Fibroblast of skin of right biceps (primary cell): ENCODE results near the gene PIM2.
A peak's percentile ranks its signal among the peaks of the same experiment; 100 is the strongest.

ENCODE experiments used
- DNase-seq: peaks from one replicate; pipeline ENCODE4 v3.0.0-alpha.2; 2013

Gene PIM2

DNA sequence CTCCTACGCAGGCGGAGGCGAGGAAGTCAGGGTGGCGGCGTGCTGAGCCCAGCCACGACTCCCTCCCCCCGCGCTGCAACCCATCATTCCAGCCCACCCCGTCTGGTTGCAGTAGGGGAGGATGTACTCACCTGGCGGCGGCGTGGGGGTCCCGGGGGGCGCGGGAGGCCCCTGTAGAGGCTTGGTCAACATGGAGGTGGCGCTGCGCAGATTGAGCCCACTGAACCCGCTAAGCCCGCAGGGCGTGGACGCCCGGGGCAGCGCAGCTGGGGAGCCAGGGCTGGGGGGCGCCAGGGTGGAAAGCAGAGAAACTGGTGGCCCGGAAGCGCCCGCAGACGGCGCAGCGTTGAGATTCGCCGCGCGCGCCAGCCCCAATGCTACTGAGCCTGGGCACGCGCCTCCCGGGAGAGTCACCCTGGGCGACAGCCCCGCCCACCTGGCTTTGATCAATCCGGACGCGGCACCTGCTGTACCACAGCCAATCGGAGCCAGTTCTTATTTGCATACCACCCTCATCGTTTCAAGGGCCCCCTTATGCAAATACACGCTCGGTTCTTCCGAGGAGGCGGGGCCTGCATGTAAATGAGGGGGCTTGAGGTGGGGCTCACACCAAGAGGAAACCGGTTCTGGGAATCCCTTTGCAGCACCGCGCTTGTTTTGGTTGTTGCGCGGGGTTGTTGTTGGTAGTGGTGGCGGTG lies at the start of gene PIM2:
PIM2 (minus strand) TSS at position 382 of the 698 bp plus-strand sequence; CDS start at position 192, 190 bp downstream.
- peak; percentile 76 for DNase-seq

DNA sequence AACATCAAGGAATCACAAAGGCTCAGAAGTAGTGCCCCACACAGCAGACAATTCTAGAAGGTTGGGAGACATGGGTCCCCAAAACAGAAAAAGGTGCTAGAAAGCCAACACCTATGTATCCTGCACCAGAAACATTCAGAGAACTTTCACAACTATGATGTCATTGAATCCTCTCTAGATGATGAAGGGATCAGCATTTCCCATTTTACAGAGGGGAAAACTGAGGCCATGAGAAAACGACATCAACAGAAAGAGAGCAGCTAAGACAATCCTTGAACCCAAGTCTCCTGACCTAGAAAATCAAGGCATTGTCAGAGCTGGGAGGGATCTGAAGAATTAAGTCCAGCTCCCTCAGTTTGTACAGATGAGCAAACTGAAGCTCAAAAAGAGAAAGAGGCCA lies 49.6 kb upstream of the PIM2 start:
- DNase-seq: no peak

DNA sequence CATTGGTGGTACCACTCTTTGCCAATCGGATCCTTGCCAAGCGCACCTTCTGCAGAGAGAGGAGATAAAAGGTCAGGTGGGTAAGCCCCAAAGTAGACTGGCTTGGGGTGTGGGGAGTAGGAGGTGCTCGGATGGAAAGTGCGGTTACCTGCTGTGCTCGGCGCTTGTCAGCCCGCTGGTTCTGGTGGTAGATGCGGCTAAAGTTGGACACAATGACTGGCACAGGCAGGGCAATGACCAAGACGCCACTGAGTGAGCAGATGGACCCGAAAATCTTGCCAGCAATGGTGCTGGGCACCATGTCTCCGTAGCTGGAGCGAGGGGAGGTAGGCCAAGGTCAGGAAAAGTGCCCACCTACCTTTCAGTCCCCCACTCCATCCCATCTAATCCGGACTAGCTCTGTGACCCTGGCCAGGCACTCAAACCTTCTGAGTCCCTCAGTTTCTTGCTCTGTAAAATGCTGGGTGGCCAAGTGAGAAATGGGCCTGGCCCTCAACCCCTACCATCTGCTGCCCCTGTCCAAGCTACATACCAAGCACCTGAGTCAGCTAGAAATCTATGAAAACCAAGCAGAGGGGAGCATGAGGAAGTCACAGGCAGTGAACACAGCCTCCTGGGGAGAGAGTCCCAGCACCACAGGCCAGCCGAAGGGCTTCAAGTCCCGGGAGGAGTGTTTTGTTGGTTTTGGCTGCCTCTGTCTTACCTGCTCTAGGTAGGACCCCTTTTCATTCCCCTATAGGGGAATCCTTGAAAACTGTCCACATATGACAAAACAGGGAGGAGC lies 48.2 kb upstream of the PIM2 start:
- DNase-seq: peak; percentile 43

DNA sequence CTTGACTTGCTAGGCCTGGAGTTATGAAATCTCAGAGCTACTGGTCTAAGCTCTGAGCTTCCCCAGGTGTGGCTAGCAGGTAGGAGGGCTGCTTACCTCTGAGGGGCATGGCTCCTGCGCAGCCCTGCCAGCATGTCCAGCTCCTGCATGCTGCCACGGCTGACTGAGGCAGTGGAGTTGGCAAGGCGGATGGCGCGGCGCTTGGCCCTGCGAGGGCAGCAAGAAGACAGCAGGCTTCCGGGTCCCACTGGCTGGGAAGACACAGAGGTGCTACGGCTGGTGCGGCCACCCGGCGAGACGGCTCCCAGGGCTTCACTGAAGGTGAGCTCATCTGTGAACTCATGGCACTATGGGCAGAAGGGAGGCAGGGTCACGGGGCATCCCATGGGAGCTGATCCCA lies 47.1 kb upstream of the PIM2 start:
- DNase-seq: no peak

DNA sequence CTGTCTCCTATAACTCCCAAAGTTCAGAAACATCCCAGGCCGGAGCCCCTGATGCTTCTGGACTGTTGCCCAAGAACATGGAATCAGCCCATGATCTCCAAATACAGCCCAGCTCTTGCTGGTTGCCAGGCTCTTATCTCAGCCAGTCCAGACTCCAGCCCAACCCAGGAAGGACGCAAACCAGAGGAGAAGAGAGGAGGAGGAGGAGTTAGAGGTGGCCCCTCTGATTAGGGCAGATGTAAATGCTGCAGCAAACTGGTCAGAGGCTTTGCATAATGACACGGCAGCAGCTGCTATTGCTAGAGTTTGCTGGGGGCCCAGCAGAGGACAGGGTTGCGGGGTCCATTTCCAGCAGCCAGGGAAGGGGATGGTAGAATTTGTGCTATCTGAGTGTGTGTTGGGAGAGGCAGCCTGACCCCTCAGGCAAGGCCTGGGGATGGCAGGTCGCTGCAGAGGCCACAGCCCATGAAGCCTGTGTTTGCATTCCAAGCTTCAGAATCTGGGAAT lies 42.8 kb upstream of the PIM2 start:
- no peak for DNase-seq

DNA sequence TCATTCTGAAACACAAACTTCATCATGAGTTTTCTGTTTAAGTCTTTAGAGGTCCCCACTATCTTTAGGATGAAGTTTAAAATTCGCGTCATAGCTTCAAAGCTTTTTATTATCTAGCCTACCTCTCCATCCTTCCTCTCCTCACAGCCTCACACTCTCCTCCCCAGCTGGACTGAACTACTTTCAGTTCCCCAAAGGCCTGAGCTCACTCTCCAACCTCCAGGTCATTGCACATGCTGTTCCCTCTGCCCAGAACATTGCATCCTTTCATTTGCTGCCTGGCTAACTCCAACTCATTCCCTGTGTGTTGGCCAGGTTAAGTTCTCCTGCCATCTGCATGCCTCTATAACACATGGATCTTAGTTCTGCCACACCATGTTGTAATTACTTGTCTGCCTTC lies 41.5 kb upstream of the PIM2 start:
- DNase-seq: no peak

DNA sequence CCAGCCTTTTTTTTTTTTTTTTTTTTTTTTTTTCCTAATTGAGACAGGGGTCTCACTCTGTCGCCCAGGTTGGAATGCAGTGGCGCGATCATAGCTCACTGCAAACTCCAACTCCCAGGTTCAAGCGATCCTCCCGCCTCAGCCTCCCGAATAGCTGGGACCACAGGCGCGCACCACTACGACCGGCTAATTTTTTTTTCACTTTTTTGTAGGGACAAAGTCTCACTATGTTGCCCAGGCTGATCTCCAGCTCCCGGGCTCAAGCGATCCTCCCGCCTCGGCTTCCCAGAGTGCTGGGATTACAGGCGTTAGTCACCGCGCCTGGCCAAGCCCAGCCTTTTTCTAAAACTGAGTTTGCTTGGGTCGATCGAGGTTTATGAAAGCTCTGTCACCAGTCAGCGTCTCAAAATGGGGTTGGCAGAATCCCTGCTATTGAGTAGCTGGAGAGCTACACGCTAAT lies 39.8 kb upstream of the PIM2 start:
- peak; percentile 67 for DNase-seq

DNA sequence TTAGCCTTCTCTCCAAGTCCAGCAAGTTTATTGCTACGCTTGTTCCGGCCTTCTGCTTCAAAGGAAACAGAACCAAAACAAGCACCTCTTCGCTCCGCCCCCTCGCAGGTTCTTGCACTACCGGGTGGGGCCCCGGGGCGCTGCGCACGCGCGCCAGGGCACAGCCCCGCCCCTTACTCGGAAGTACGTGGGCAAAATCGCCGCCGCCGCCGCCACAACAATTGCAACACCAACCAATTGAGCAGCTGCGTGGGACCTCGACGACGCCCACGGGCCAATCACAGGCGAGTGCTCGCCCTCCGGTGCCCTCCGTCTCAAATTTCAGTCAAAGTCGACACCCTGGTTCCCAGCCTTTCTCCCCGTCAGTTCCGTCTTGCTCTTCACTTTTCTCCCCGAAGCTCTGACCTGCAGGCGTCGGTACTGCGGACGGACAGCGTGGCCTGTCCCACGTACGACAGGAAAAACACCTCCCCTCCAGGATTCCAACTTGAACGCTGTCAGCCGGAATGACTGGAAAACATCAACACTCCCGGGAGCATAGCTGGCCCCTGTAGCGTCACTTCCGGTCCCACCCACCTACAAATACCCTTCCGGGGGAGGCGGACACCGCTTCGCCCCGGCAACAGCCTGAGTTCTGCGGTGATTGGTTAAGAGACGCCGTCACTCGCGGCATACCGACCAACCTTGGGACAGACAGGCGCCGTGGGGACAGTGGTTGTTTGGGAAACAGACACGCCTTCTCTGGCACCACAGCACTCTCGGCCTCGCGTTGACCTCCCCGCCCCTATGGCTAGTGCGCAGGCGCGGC lies 39.2 kb upstream of the PIM2 start:
- DNase-seq: peak; percentile 98

DNA sequence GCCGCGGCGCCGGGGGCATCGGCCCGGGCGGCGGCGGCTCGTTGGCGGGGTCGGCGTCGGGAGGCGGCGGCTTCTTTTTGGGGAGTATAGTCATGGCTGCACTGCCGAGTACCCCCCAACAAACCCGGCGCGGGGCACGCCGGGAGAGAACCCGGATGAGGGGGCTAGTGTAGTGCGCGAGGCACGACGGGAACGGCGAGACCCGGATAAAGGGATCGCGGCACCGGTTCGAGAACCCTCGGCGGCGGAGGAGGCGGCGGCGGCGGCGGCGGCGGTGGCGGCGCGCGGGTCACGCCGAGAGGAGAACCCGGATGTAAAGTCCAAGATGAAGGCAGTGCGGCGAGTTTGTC lies 38.6 kb upstream of the PIM2 start, which contains the start of gene OTUD5:
OTUD5 (minus strand) TSS at position 131 of the 350 bp plus-strand sequence; CDS start at position 94, 37 bp downstream.
- DNase-seq: peak; percentile 73

DNA sequence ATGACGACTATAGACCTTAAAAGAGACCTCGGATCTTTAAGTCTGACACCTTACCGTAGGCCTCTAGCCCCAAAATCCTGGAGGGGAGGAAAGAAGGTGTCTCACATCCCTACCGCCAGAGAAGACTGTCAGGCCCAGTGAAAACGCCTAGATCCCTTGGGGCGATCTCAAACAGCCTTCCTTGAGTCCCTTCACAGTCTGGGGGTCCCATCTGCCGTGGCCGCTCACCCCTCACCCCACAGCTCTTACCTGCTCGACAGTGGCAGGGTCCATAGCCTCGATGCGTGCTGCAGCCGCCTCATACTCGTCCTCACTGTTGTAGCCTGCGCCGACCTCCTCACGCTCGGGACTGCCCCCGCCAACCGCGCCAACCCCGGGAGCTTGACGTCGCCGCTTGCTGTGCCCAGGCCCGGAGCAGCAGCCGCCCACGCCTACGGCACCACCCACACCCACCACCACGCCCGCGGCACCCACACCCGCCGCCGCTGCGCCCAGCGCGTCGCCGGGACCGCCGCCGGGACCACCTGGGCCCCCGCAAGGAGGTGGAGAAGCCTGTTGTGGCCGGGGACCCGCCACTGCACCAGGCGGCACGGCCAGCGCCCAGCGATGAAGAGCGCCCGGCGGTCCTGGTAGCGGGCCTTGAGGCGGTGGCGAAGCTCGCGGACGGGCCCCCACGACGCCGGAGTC lies 38.0 kb upstream of the PIM2 start:
- DNase-seq: no peak

DNA sequence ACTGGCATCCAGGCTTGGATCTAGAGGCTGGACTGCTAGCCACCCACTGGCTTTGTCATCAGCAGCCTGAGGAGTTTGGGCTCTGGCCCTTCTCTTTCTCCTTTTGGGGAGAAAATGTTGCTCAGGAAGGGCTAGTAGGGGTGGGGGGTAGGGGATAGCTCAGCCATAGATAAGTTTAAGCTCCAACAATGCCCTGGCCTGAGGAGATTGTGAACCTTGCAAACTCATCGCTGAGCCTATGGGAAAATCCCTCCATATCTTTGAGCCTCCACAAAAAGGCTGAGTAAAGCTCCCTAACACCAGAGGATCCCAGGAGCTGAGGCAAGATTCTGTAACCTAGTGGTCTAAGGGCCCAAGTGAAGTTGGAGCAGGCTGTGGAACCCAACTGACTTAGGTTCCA lies 29.8 kb upstream of the PIM2 start:
- DNase-seq: no peak

DNA sequence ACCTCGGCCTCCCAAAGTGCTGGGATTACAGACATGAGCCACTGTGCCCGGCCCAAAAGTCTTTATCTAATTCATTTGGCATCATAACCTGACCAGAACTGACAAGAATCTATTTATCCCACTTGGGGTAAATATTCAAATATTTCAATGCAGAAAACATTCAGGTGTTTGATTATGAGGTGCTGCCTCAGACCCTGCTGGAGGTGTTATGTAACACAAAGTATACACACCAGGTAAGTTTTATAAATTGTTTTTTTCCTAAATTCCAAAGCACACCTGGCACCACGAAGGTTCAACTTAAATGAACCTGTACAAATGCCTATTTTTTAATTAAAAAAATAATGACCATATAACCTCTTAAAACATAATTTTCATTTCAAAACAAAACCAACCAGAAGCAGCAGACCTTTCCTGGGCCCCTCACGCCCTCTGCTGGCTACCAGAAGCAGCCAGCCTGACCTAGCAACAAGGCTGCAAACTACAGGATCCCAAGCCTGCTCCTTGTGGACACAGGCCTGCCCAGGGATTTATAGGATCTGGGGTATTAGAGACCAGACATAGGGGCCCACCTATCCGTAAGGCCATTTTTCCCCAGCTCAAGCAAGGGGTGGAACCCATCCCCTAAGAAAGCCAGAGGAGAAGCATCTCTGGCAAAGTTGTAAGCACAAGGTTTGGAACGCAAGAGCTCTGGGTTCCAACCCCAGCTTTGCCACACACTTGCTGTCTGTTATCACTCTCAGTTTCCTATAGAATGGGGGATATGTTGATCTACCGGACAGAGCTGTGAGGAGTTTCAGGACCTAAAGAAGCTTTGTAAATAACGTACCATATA lies 26.9 kb upstream of the PIM2 start:
- peak; percentile 35 for DNase-seq

DNA sequence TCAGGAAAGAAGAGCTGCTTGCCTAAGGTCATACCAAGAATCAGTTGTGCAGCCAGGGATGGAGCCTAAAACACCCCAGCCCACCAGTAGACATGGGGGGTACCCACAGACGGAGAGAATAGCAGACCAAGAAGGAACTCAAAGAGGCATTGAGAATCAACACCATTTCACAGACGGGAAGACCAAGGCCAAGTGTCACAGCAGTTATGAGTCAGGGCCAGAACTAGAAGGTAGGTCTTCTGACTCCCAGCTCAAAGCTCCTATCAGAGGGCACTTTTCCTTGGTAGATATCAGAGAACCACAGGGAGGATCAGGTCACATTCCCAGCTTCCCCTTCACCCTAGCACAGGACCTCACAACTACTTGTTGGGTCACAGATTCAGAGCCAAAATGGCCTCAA lies 24.1 kb upstream of the PIM2 start:
- DNase-seq: no peak

DNA sequence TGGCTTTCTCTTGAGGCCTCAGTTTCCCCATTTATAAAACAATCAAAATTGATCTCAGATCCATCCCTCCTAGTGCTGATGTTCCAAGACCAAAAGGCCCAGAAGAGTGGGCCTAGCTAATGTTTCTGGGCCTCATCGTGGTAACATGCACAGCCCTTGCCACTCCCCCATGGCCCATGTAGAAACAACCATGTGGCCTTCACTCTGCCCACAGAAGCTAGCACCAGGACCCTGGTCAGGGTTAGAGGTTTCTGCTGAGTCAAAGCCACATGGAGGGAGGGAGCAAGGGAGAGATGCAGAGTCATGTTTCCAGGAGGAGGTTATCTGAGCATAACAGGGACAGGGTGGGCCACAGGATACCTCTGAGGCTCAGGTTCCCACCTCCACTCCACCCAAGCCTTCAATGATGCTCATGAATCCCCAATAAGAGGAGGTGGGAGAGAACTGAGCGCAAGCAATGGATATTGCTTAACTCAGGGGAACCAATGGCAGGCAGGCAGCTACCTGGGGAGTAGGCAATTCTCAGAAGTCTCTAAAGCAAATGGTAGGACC lies 21.7 kb upstream of the PIM2 start:
- no peak for DNase-seq

DNA sequence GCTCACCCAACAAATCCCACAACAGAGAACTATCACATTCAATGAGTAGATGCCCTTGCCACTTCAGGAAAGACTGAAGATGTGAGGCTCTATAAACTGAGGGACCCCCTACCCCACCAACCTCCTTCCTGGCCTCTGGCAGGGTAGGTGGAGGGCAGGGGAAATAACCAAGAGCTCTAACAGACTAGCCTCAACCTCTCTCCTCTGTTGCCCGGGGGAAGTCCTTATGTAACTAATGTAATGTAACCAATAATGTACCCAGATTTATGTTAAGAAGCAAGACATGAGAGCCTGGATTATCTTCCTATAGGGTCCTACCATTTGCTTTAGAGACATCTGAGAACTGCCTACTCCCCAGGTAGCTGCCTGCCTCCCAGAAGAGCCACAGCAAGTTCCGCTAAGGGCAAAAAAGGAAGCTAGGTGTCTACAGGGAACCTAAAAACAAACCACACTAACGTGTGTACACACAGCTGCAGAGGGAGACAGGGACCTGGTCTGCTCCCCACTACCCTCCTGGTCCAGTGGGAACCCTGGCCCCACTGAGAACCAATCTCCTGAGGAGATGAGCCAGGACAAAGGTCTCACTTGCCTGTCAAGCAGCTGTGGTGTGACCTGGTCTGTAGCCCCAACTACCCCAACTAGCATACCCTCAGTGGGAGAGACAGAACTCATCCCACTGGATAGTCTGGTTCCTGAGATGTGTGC lies 20.9 kb upstream of the PIM2 start:
- no peak for DNase-seq

DNA sequence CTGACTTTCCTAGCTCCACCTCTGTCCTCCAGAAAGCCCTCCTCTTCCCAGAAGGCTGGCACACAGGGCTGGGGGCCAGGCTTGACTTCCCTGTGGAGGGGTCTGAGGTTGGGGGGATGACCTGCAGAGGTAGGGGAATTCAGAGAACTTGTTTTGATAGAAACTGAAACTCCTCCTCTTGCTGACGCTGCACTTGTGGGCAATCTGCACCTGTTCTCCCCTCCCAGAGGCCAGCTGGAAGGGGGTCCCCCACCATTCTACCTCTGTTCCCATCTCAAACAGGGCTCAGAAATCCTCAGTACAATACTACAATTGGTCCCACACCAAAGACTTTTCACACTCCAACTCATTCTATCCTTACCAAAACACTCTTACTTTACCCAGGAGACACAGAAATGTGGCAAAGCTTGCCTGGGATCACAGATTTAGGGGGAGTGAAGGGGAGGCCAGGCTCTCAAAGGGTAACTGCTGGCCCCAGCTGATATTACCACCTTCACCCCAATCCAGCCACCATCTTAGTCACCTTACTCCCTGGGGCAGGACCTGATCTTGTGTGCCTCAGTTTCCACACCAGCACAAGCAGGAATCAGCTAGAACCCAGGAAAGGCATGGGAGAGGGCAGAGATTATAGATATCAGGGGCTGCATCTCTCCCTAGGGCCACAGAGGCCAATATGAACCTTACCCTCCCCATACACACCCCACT lies 20.0 kb upstream of the PIM2 start:
- DNase-seq: no peak

DNA sequence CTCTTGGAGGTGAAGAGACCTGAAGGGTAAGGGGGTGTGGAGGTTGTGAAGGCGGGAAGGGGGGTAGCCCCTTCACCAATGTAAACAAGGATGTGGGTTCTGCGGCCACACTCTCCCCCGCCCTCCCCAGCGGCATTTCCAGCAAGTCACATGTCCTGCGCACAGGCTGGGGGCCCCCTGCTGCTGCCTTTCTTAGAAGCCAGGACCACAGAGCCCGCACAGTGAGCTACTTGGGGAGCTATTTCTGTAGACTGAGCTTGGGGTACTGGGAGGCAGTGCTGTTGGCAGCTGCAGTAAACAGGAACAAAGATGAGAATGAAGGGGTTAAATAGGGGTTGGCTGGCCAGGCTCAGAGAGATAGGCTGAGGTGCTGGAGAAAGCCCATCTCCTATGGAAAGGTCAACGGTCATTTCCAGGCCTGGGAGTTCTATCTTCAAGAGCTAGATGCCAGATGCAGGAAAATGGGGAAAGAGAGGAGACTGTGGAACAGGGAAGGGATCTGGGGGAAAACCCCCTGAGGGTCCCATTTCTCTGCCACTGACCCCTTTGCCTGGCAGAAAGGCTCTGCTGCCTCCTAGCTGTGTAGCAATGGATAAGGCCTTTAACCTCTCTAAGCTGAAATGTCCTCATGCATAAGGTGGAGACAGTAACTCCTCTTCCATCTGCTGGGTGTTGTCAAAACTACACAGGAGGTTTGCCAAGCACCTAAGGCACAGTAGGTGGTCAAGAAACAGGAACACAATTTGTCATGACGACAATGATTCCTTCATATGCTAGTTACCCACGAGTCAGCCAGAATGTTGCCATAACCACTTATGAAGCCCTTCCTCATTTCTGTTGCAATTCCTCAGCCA lies 18.5 kb upstream of the PIM2 start:
- DNase-seq: peak; percentile 28

DNA sequence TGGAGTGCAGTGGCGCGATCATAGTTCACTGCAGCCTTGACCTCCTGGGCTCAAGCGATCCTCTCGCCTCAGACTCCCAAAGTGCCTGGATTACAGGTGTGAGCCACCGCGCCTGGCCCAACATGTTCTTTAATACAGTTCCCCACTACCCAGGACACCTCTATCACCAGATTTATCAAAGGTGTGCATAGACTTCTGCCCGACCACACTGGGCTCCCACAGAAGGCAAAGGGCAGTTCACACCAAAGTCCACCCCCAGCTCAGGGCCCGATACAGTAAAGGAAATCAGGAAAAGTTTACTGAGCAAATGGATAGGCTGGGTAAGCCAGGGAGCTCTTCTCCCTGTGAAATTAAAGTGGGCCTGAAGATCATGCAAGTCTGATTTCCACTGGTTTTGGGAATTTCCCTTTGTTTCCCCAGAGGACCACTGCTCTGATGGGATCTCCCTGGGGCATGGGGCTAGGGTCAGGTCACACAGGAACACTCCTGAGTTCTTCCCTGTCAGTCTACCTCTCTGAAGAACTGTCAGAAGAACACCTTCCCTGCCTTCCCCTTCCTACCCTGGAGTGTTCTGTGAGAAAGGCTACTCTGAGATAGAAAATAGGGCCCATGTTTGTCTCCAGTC lies 17.7 kb upstream of the PIM2 start:
- DNase-seq: no peak

DNA sequence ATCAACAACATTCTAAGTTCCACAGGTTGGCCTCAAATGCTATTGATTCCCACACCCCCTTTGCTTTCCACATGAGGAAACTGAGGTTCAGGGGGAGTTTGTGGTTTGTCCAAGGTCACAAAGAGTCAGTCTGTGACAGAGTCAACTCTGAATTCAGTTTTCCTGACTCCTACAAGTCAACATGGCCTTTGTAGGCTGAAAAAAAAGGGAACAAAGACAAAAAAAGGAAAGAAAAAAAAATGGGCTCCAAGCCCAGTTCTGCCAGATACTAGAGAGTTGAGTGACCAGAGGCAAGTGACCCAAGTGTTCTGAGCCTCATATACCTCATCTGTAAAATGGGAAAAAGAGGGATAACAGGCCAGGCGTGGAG lies 16.5 kb upstream of the PIM2 start:
- no peak for DNase-seq
